WTC11 (cell line): ENCODE data around the gene IMMP1L. TPM values are rescaled to one million over a fixed set of nuclear protein-coding genes. Genes with fewer than 3 reads are reported as not detected.

ENCODE experiments used
- ATAC-seq: fragments of 200-7000 bp; cut with Tn5 transposase; 2 replicates; pipeline ENCODE4 v1.10.0; 2021; ENCODE audit warnings: mild to moderate bottlenecking, moderate library complexity
- CTCF ChIA-PET: fragments of 300-600 bp; sonication (Branson Sonifier 250); formaldehyde crosslinking; loops from one replicate; lab custom pipeline; 2021; ENCODE audit warnings: antibody characterized with exemption; lab: Charles Lee
- POLR2A ChIA-PET: fragments of 350-600 bp; sonication (Branson Sonifier 250); formaldehyde crosslinking; loops from one replicate; lab custom pipeline; 2021; ENCODE audit warnings: antibody characterized with exemption; lab: Charles Lee
- DNase-seq: peaks from one replicate; pipeline ENCODE4 v3.0.0; 2021; ENCODE audit warnings: low spot score
- H3K27ac Mint-ChIP-seq: 2 replicates; pipeline ENCODE4 v1.8.0; 2021; ENCODE audit warnings: mixed read lengths
- H3K27me3 Mint-ChIP-seq: 2 replicates; pipeline ENCODE4 v1.8.0; 2021; ENCODE audit warnings: low read depth, mild to moderate bottlenecking, moderate library complexity, mixed read lengths
- H3K36me3 Mint-ChIP-seq: 2 replicates; pipeline ENCODE4 v1.8.0; 2021; ENCODE audit warnings: mixed read lengths
- H3K4me1 Mint-ChIP-seq: 2 replicates; pipeline ENCODE4 v1.8.0; 2022; ENCODE audit warnings: mixed read lengths
- H3K4me3 Mint-ChIP-seq: 2 replicates; pipeline ENCODE4 v1.8.0; 2021; ENCODE audit warnings: mild to moderate bottlenecking, moderate library complexity, mixed read lengths
- H3K9me3 Mint-ChIP-seq: 2 replicates; pipeline ENCODE4 v1.8.0; 2021; ENCODE audit warnings: mixed read lengths
- ATF2 ChIP-seq: sonication (generic); formaldehyde crosslinking; IDR thresholded peaks from 2 replicates; pipeline ENCODE4 v1.8.1; 2022; ENCODE audit warnings: low read depth, missing genetic modification reagents, borderline replicate concordance
- ATF3 ChIP-seq: sonication (generic); formaldehyde crosslinking; conservative IDR thresholded peaks from 2 replicates; pipeline ENCODE4 v1.8.1; 2022; ENCODE audit warnings: mild to moderate bottlenecking, missing genetic modification reagents
- CREB1 ChIP-seq: sonication (generic); formaldehyde crosslinking; IDR thresholded peaks from 2 replicates; pipeline ENCODE4 v1.8.0; 2023; ENCODE audit warnings: mild to moderate bottlenecking, missing genetic modification reagents
- ELF4 ChIP-seq: sonication (generic); formaldehyde crosslinking; IDR thresholded peaks from 2 replicates; pipeline ENCODE4 v1.8.1; 2022; ENCODE audit warnings: low read depth, mild to moderate bottlenecking, moderate library complexity, missing genetic modification reagents
- ESRRA ChIP-seq: sonication (generic); formaldehyde crosslinking; IDR thresholded peaks from 2 replicates; pipeline ENCODE4 v1.8.1; 2022; ENCODE audit warnings: mild to moderate bottlenecking, missing genetic modification reagents, borderline replicate concordance
- FOXP1 ChIP-seq: sonication (generic); formaldehyde crosslinking; IDR thresholded peaks from 2 replicates; pipeline ENCODE4 v1.8.0; 2022; ENCODE audit warnings: missing genetic modification reagents, mild to moderate bottlenecking, moderate library complexity, borderline replicate concordance
- GRHL2 ChIP-seq: fragments of 250-450 bp; sonication (Bioruptor Pico); IDR thresholded peaks from 2 replicates; pipeline ENCODE4 v1.8.0; 2022; ENCODE audit warnings: mild to moderate bottlenecking, moderate library complexity; ENCODE audit not compliant: insufficient replicate concordance, severe bottlenecking
- MLX ChIP-seq: sonication (generic); formaldehyde crosslinking; IDR thresholded peaks from 2 replicates; pipeline ENCODE4 v1.8.1; 2023; ENCODE audit warnings: mild to moderate bottlenecking, missing genetic modification reagents, moderate library complexity
- PRRX2 ChIP-seq: fragments of 250-450 bp; sonication (Bioruptor Pico); IDR thresholded peaks from 2 replicates; pipeline ENCODE4 v1.8.0; 2021; ENCODE audit warnings: mild to moderate bottlenecking
- SOX15 ChIP-seq: fragments of 250-450 bp; sonication (Bioruptor Pico); IDR thresholded peaks from 2 replicates; pipeline ENCODE4 v1.9.0; 2021; ENCODE audit warnings: mild to moderate bottlenecking
- SP1 ChIP-seq: sonication (generic); formaldehyde crosslinking; conservative IDR thresholded peaks from 2 replicates; pipeline ENCODE4 v1.8.1; 2022; ENCODE audit warnings: missing genetic modification reagents
- TCF7 ChIP-seq: sonication (generic); formaldehyde crosslinking; IDR thresholded peaks from 2 replicates; pipeline ENCODE4 v1.8.0; 2022; ENCODE audit warnings: mild to moderate bottlenecking, low read depth, missing genetic modification reagents, moderate library complexity
- TEAD1 ChIP-seq: sonication (generic); formaldehyde crosslinking; IDR thresholded peaks from 2 replicates; pipeline ENCODE4 v1.8.0; 2022; ENCODE audit warnings: mild to moderate bottlenecking, missing genetic modification reagents
- TEAD4 ChIP-seq: sonication (generic); formaldehyde crosslinking; IDR thresholded peaks from 2 replicates; pipeline ENCODE4 v1.8.0; 2022; ENCODE audit warnings: mild to moderate bottlenecking, missing genetic modification reagents
- USF2 ChIP-seq: sonication (generic); formaldehyde crosslinking; IDR thresholded peaks from 2 replicates; pipeline ENCODE4 v1.8.1; 2023; ENCODE audit warnings: mild to moderate bottlenecking, missing genetic modification reagents, moderate library complexity
- ZBTB21 ChIP-seq: sonication (generic); formaldehyde crosslinking; IDR thresholded peaks from 2 replicates; pipeline ENCODE4 v1.8.1; 2023; ENCODE audit warnings: mild to moderate bottlenecking, missing genetic modification reagents, borderline replicate concordance
- ZBTB43 ChIP-seq: sonication (generic); formaldehyde crosslinking; IDR thresholded peaks from 2 replicates; pipeline ENCODE4 v1.8.1; 2023; ENCODE audit warnings: mild to moderate bottlenecking, missing genetic modification reagents
- ZNF121 ChIP-seq: sonication (generic); formaldehyde crosslinking; IDR thresholded peaks from 2 replicates; pipeline ENCODE4 v1.8.0; 2023; ENCODE audit warnings: missing genetic modification reagents
- ZNF138 ChIP-seq: sonication (generic); formaldehyde crosslinking; conservative IDR thresholded peaks from 2 replicates; pipeline ENCODE4 v1.8.1; 2022; ENCODE audit warnings: mild to moderate bottlenecking, moderate library complexity, missing genetic modification reagents
- ZNF219 ChIP-seq: sonication (generic); formaldehyde crosslinking; IDR thresholded peaks from 2 replicates; pipeline ENCODE4 v1.8.0; 2023; ENCODE audit warnings: missing genetic modification reagents, mild to moderate bottlenecking, borderline replicate concordance
- ZNF396 ChIP-seq: fragments of 250-450 bp; sonication (Bioruptor Pico); IDR thresholded peaks from 2 replicates; pipeline ENCODE4 v1.8.0; 2021; ENCODE audit warnings: mild to moderate bottlenecking, moderate library complexity, borderline replicate concordance
- ZNF425 ChIP-seq: fragments of 250-450 bp; sonication (Bioruptor Pico); conservative IDR thresholded peaks from 2 replicates; pipeline ENCODE4 v1.9.0; 2021; ENCODE audit warnings: mild to moderate bottlenecking
- ZNF512 ChIP-seq: sonication (generic); formaldehyde crosslinking; IDR thresholded peaks from 2 replicates; pipeline ENCODE4 v1.8.1; 2022; ENCODE audit warnings: missing genetic modification reagents, borderline replicate concordance
- ZNF671 ChIP-seq: fragments of 250-450 bp; sonication (Bioruptor Pico); IDR thresholded peaks from 2 replicates; pipeline ENCODE4 v1.8.0; 2021; ENCODE audit warnings: mild to moderate bottlenecking
- total RNA-seq: library from RNA; stranded (reverse); gene quantifications from 3 replicates; pipeline ENCODE4 v1.2.3, GENCODE V29; 2021

The IMMP1L gene
- total RNA-seq, 1 experiment from 2014 or later: 29.6 TPM

- ChIA-PET CTCF (no interaction called here), POLR2A (no interaction called here)
- H3K4me3 Mint-ChIP-seq: no peak overlapping the region
- DNase-seq: no peak
- no peak for ATAC-seq
- H3K4me1 Mint-ChIP-seq: 0 out of 2 replicates have a peak, but pooled peaks cover 2% of the 10 kb centered on the region
- H3K27me3 Mint-ChIP-seq: no peaks in the 10 kb centered on the region
- H3K9me3 Mint-ChIP-seq: no peaks in the 10 kb centered on the region
- H3K36me3 Mint-ChIP-seq: peaks cover 6% of the 10 kb centered on the region; the same call in 1 of the 2 replicates
- TF ChIP-seq ZBTB21 (CRISPR knock-in tag) (no peak), ESRRA (CRISPR knock-in tag) (no peak), ZNF512 (CRISPR knock-in tag) (no peak), ZNF121 (no peak), ZNF219 (CRISPR knock-in tag) (no peak), CREB1 (CRISPR knock-in tag) (no peak)
- H3K27ac Mint-ChIP-seq: no peak overlapping the region
Measured at GRCh38 chr11:31450841-31451240, 58.6 kb downstream of the IMMP1L start.

- Mint-ChIP-seq H3K36me3 (peaks cover 6% of the 10 kb centered on the region; the same call in 1 of the 2 replicates), H3K27ac (no peak overlapping the region), H3K4me3 (no peak overlapping the region), H3K4me1 (peaks cover 2% of the 10 kb centered on the region), H3K9me3 (no peaks in the 10 kb centered on the region), H3K27me3 (no peaks in the 10 kb centered on the region)
- DNase-seq (no peak), ATAC-seq (no peak)
- CTCF ChIA-PET: no interaction called here
- POLR2A ChIA-PET: no interaction called here
- TF ChIP-seq GRHL2 (no peak), TEAD4 (no peak), PRRX2 (CRISPR knock-in tag) (no peak), ZNF671 (CRISPR knock-in tag) (no peak), MLX (CRISPR knock-in tag) (no peak), ZNF138 (CRISPR knock-in tag) (no peak), FOXP1 (no peak), ZBTB43 (no peak), SP1 (CRISPR knock-in tag) (no peak), ESRRA (CRISPR knock-in tag) (no peak), SOX15 (CRISPR knock-in tag) (no peak)
Measured at GRCh38 chr11:31449040-31449439, 60.4 kb downstream of the IMMP1L start.

GRCh38 chr11:31445621-31446020 lies 63.8 kb downstream of the IMMP1L start:
- no peaks in the 10 kb centered on the region for H3K9me3 Mint-ChIP-seq
- ATAC-seq (no peak), DNase-seq (no peak)
- no peaks in the 10 kb centered on the region for H3K27me3 Mint-ChIP-seq
- ChIA-PET CTCF (no interaction called here), POLR2A (no interaction called here)
- peaks cover 24% of the 10 kb centered on the region for H3K4me1 Mint-ChIP-seq
- no peak overlapping the region for H3K27ac Mint-ChIP-seq
- H3K36me3 Mint-ChIP-seq: peaks cover 6% of the 10 kb centered on the region; the same call in 1 of the 2 replicates
- no peak overlapping the region for H3K4me3 Mint-ChIP-seq
- TF ChIP-seq ZNF425 (CRISPR knock-in tag) (no peak), TEAD1 (CRISPR knock-in tag) (no peak), GRHL2 (no peak), ATF2 (CRISPR knock-in tag) (no peak), ATF3 (no peak), ZNF396 (CRISPR knock-in tag) (no peak), USF2 (CRISPR knock-in tag) (no peak), FOXP1 (no peak), TCF7 (CRISPR knock-in tag) (no peak), ELF4 (no peak)
